T47D (cell line): ENCODE measurements around the gene ADNP.

Source experiments
- DNase-seq, 2 experiments: peaks; one replicate each; pipeline versions ENCODE4 v3.0.0 to v3.0.0-alpha.2; 2011 to 2012; ENCODE audit warnings: low read depth in 1 of 2, low spot score in 1 of 2
- JUND ChIP-seq: IDR thresholded peaks from 2 replicates; pipeline ENCODE4 v1.6.1; 2012; ENCODE audit warnings: low read depth
- in situ Hi-C: cut with HindIII; loops from 2 replicates; pipeline ENCODE4 v1.10.0; 2016; ENCODE audit warnings: low sequenced_read_pairs, low pct_unique_long_range_greater_than_20kb

The ADNP gene

GRCh38 chr20:50911716-50912115 lies 19.5 kb downstream of the ADNP start:
- no peak for TF ChIP-seq JUND
- in situ Hi-C loops: no loop called here
- no peak for DNase-seq

- TF ChIP-seq JUND: no peak
- in situ Hi-C loops: no loop called here
- no peak for DNase-seq
Observed at GRCh38 chr20:50911030-50911429, 20.2 kb downstream of the ADNP start.

DNA sequence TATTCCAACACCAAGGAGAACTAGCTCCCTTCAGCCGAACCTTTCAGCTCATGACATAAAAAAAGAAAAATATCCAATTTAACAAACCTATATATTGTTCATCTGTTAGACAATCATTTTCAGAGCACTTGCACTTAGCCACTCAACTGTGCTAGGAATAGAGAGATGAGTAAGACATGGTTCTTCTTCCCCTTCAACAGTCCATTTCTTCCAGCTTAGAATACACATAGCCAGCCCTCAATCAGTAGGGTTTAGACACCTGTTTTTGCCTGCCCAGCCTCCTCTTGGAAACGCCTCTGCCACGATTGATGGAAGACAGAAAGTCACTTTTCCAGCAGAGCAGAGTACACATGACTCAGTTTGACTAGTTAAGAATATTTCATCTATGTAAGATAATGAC lies 21.8 kb downstream of the ADNP start:
- no peak for DNase-seq
- in situ Hi-C loops: no loop called here
- TF ChIP-seq JUND: no peak

DNA sequence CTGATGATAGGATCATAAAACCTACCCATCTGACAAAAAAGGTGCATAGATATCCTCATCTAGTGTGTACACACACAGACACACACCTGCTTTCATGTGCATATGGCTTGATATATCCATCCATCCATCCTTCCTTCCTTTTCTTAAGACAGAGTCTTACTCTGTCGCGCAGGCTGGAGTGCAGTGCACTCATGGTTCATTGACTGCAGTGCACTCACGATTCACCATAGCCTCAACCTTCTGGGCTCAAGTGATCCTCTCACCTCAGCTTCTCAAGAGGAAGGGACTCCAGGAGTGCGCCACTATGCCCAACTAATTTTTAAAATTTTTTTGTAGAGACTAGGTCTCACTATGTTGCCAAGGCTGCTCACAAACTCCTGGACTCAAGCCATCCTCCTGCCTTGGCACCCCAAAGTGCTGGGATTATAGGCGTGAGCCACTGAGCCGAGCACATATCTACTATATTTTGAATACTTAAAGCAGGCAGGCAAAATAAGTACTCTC lies 27.1 kb downstream of the ADNP start:
- no peak for DNase-seq
- in situ Hi-C loops: no loop called here

DNA sequence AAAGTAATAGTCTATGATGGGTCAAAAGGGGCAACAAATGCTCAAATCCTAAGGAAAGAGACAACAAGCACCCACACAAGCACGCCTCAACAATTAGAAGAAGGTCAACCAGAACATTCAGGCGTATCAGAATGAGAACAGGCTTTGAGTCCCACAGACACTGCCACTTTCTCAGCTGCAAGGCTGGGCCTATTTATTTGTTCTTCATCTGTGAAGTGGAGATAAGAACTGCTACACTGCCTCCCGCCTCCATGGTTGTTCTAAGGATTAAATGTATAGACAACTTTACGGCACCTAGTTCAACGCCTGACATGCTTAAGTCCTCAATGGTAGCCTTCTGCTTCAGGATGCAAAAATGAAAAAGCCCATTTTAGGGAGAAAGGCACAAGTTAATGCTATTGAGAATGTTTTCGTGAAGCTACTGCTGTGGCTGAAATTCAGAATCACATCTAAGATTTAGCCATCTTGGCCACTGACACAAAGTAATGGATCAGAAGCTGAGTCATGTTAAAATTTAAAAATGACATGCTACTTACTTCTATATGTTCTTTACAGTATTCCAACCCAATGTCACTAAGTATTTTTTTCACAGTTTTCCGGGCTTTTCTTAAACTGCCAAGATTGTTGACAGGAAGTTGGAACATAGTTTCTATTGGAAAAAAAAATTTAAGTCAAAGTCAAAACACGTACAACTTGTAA lies 27.7 kb downstream of the ADNP start:
- in situ Hi-C loops: no loop called here
- no peak for TF ChIP-seq JUND
- no peak for DNase-seq

More for the DNA sequence above, 27.1 kb downstream of the ADNP start:
- no peak for TF ChIP-seq JUND

DNA sequence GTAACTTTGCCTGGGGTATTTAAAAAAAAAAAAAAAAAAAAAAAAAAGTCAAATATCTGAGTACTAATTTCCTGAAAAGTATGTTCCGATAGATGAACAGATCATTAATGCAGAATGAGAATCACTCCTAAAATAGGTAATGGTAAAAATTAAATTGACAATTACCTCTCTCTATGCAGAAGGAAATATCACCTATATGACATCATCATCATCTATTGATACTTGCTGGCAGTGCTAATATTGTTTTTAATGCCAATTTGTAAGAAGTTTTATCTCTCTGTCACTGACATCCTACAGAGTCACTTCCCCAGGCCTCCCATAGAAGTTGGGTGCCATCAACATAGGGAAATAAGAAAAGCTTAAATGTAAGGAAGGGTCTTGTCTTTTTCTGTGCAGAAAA lies 29.9 kb downstream of the ADNP start:
- no peak for DNase-seq
- in situ Hi-C loops: no loop called here
- no peak for TF ChIP-seq JUND

DNA sequence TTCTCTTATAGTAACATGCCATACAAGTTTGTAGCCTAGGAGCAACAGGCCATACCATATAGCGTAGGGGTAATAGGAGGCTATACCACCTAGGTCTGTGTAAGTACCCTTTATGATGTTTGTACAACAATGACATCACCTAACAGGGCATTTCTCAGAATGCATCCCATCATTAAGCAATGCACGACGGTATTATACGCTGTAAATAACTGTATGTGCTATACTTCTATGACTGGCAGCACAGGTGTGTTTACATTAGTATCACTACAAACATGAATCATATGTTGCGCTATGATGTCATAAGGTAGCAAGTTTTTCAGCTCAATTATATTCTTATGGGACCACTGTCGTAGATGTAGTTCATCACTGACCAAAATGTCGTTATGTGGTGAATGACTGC lies 31.0 kb downstream of the ADNP start:
- in situ Hi-C loops: no loop called here
- TF ChIP-seq JUND: no peak
- no peak for DNase-seq

DNA sequence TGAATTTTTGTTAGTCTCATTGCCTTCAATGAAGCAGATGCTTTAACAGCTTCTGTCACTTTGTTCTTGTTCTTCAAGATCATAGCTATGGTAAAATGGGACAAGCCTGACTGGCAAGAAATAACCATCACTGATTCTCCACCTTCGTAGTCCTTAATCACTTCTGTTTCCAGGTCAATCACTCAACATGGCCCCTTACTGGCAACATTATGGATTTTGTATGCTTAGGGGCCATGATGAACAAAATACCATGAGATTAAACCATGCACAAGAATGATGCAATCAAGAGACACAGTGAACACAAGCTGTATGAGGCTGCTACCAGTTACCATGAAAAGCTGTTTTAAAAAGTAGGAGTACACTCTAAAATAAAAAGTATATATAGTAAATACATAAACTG lies 32.8 kb downstream of the ADNP start:
- no peak for DNase-seq
- in situ Hi-C loops: no loop called here
- TF ChIP-seq JUND: no peak

GRCh38 chr20:50895111-50895830 lies 36.0 kb downstream of the ADNP start:
- DNase-seq: peak in 1 of 2 experiments; percentile 46
- in situ Hi-C loops: no loop called here
- no peak for TF ChIP-seq JUND

DNA sequence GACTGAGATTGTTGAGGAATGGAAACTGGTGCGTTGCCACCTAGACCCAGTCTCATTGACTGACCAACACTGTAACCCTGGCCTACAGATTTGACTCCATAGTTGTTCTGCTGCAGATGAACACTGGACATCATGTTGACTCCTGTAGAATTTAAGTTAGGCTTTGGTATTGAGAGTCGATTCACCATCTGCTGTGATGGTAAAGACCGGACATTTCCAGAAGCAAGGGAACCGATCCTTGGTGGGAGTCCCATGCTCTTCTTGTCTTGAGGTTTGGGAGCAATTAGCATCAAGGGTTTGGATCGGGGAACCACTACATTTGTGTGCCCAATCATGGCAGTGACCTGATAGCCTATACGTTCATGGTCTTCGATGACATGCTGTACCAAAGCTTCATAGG lies 37.6 kb downstream of the ADNP start:
- DNase-seq: no peak
- in situ Hi-C loops: no loop called here
- no peak for TF ChIP-seq JUND

DNA sequence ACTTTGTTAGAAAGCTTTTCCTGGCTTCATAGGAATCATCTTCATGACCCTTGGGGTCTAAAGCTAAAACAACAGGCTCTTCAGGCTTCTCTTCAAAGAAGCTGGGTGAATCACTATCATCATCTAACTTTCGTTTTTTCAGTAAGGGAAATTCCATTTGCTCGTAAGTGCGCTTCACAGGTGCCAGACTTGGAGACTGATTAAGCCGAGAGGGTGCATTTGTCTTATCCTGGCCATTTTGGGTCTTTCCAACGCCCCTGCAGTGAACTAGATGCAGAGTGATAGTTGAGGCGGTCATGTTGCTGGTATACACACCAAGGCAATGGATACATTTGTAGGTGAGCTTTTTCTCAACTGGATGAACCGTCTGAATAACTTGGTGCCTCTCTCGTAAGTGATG lies 38.8 kb downstream of the ADNP start:
- no peak for TF ChIP-seq JUND
- in situ Hi-C loops: no loop called here
- DNase-seq: no peak

DNA sequence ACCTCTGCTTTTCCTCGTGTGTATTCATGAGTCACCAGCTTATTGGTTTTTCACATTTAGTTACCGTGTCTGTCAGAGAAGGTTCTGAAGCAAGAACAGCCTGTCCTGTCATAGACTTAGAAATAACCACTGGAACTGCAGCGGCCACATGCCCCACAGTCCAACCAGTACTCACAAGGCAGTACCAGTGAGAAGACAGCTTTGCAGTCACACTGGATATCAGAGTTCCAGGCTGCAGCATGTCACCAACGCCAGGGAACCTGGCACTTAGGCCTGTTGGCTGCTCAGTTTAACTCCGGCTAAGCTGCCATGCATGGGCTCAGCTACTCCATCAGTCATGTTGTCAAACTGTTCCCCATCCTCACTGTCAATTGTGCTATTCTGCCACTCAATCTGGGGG lies 40.1 kb downstream of the ADNP start:
- no peak for TF ChIP-seq JUND
- in situ Hi-C loops: no loop called here
- DNase-seq: no peak

- no peak for DNase-seq
- in situ Hi-C loops: no loop called here
- no peak for TF ChIP-seq JUND
Observed at GRCh38 chr20:50887576-50887975, 43.7 kb downstream of the ADNP start.
